ENCODE results near the gene GTPBP6. TPM values are rescaled to one million over a fixed set of nuclear protein-coding genes. Genes with fewer than 3 reads are reported as not detected.
"Not testable (repeated sequence)": the region's sequence is repeated elsewhere in the genome, so short reads cannot be mapped to it uniquely, and the experiment has no call there.

The GTPBP6 gene
- total RNA-seq, 1 donor from 2014 or later = 55.1 TPM

- intact Hi-C loops (cut with DNase I) = no loop called here
- Histone ChIP-seq H3K27me3 (no peaks in the 10 kb centered on the region), H3K4me1 (peaks cover 11% of the 10 kb centered on the region), H3K27ac (peak overlapping the region; percentile 71), H3K36me3 (no peaks in the 10 kb centered on the region), H3K9me3 (no peaks in the 10 kb centered on the region), H3K4me3 (peak overlapping the region; percentile 80)
- no peak for TF ChIP-seq CTCF (IDR thresholded peaks at IDR 0.05)
- DNase-seq = peak; percentile 88
- ATAC-seq = peak; percentile 79
Measured at GRCh38 chrX:274904-275475, 43.6 kb downstream of the GTPBP6 start.

- intact Hi-C loops (cut with DNase I) = no loop called here
- H3K27me3 ChIP-seq = no peaks in the 10 kb centered on the region
Measured at GRCh38 chrX:270848-271367, 47.7 kb downstream of the GTPBP6 start.

GRCh38 chrX:267771-268261 lies 50.8 kb downstream of the GTPBP6 start:
- DNase-seq = peak; percentile 60

More at GRCh38 chrX:270848-271367, 47.7 kb downstream of the GTPBP6 start:
- H3K9me3 ChIP-seq = no peaks in the 10 kb centered on the region
- H3K4me1 ChIP-seq = peaks cover 8% of the 10 kb centered on the region
- H3K36me3 ChIP-seq = no peaks in the 10 kb centered on the region
- ATAC-seq = peak; percentile 78
- H3K4me3 ChIP-seq = no peak overlapping the region
- H3K27ac ChIP-seq = peak overlapping the region; percentile 0
- DNase-seq = peak; percentile 84
- TF ChIP-seq CTCF (IDR thresholded peaks at IDR 0.05) = no peak

GRCh38 chrX:265502-265901 lies 53.1 kb downstream of the GTPBP6 start:
- peak; percentile 34 for ATAC-seq
- Histone ChIP-seq H3K4me3 (no peak overlapping the region), H3K4me1 (peaks cover 10% of the 10 kb centered on the region), H3K27ac (no peak overlapping the region), H3K27me3 (no peaks in the 10 kb centered on the region), H3K36me3 (no peaks in the 10 kb centered on the region), H3K9me3 (no peaks in the 10 kb centered on the region)
- intact Hi-C loops (cut with DNase I) = no loop called here
- no peak for TF ChIP-seq CTCF (IDR thresholded peaks at IDR 0.05)
- DNase-seq = peak; percentile 42

More at GRCh38 chrX:267771-268261, 50.8 kb downstream of the GTPBP6 start:
- no peak for TF ChIP-seq CTCF (IDR thresholded peaks at IDR 0.05)
- H3K4me1 ChIP-seq = peaks cover 5% of the 10 kb centered on the region
- H3K27me3 ChIP-seq = no peaks in the 10 kb centered on the region
- ATAC-seq = no peak
- no peaks in the 10 kb centered on the region for H3K36me3 ChIP-seq
- no peak overlapping the region for H3K4me3 ChIP-seq
- intact Hi-C loops (cut with DNase I) = no loop called here
- no peak overlapping the region for H3K27ac ChIP-seq
- no peaks in the 10 kb centered on the region for H3K9me3 ChIP-seq

- intact Hi-C loops (cut with DNase I) = no loop called here
- no peaks in the 10 kb centered on the region for H3K27me3 ChIP-seq
- ATAC-seq (peak; percentile 79), DNase-seq (peak; percentile 46)
- H3K4me3 ChIP-seq = no peak overlapping the region
- no peak for TF ChIP-seq CTCF (IDR thresholded peaks at IDR 0.05)
- no peaks in the 10 kb centered on the region for H3K36me3 ChIP-seq
- peaks cover 10% of the 10 kb centered on the region for H3K4me1 ChIP-seq
- no peak overlapping the region for H3K27ac ChIP-seq
- no peaks in the 10 kb centered on the region for H3K9me3 ChIP-seq
Measured at GRCh38 chrX:264634-265455, 53.8 kb downstream of the GTPBP6 start.

GRCh38 chrX:264006-264405 lies 54.6 kb downstream of the GTPBP6 start:
- H3K4me3 ChIP-seq; intact Hi-C loops (cut with DNase I); ATAC-seq; H3K4me1 ChIP-seq; H3K36me3 ChIP-seq; H3K27me3 ChIP-seq; H3K27ac ChIP-seq; H3K9me3 ChIP-seq: not testable (repeated sequence)
- peak; percentile 56 for DNase-seq
